ENCODE results near the gene METTL22. TPM values are rescaled to one million over a fixed set of nuclear protein-coding genes. Genes with fewer than 3 reads are reported as not detected.

METTL22 gene
- polyA plus RNA-seq, 1 donor from 2014 or later: 51.3 TPM

GRCh38 chr16:8669481-8669880 lies 48.0 kb downstream of the METTL22 start:
- Histone ChIP-seq H3K4me3 (ENCODE audit: low read length) (no peak overlapping the region), H3K36me3 (ENCODE audit: insufficient read depth, low read length) (no peaks in the 10 kb centered on the region)
- TF ChIP-seq RAD21 (conservative IDR thresholded peaks at IDR 0.05) (no peak), REST (IDR thresholded peaks at IDR 0.05; ENCODE audit: borderline replicate concordance) (no peak), TAF1 (IDR thresholded peaks at IDR 0.05; ENCODE audit: low read depth) (no peak), SMC3 (conservative IDR thresholded peaks at IDR 0.05; ENCODE audit: poor library complexity) (no peak), POLR2AphosphoS5 (IDR thresholded peaks at IDR 0.05) (no peak), EP300 (conservative IDR thresholded peaks at IDR 0.05; ENCODE audit: poor library complexity, severe bottlenecking) (no peak), MXI1 (conservative IDR thresholded peaks at IDR 0.05; ENCODE audit: poor library complexity, severe bottlenecking) (no peak), EZH2 (IDR thresholded peaks at IDR 0.05; ENCODE audit: borderline replicate concordance, insufficient read depth, low read length, poor library complexity, severe bottlenecking) (no peak), CTCF (IDR thresholded peaks at IDR 0.05; ENCODE audit: poor library complexity, severe bottlenecking) (no peak)

GRCh38 chr16:8670014-8670560 lies 48.6 kb downstream of the METTL22 start:
- H3K4me3 ChIP-seq (ENCODE audit: low read length): no peak overlapping the region
- peaks cover 4% of the 10 kb centered on the region for H3K79me2 ChIP-seq (replicated peaks; ENCODE audit: insufficient read depth, low read length)
- H4K20me1 ChIP-seq (ENCODE audit: insufficient read depth): no peaks in the 10 kb centered on the region
- no peak overlapping the region for H3K9ac ChIP-seq (ENCODE audit: low read length)
- TF ChIP-seq MXI1 (conservative IDR thresholded peaks at IDR 0.05; ENCODE audit: poor library complexity, severe bottlenecking) (no peak), RAD21 (conservative IDR thresholded peaks at IDR 0.05) (no peak), POLR2AphosphoS5 (IDR thresholded peaks at IDR 0.05) (no peak), CTCF (IDR thresholded peaks at IDR 0.05; ENCODE audit: poor library complexity, severe bottlenecking) (no peak), REST (IDR thresholded peaks at IDR 0.05; ENCODE audit: borderline replicate concordance) (peak; percentile 45)
- no peak overlapping the region for H3K4me2 ChIP-seq (ENCODE audit: low read length)
- no peaks in the 10 kb centered on the region for H3K9me2 ChIP-seq (ENCODE audit: insufficient read depth, low read length)
- no peak overlapping the region for H3K27ac ChIP-seq (ENCODE audit: low read length)
- H3K9me3 ChIP-seq (ENCODE audit: low read length): no peaks in the 10 kb centered on the region
- H3K36me3 ChIP-seq (ENCODE audit: insufficient read depth, low read length): no peaks in the 10 kb centered on the region
- no peak overlapping the region for H2AFZ ChIP-seq (ENCODE audit: low read depth, low read length)
- no peaks in the 10 kb centered on the region for H3F3A ChIP-seq (ENCODE audit: insufficient read depth, low read length, poor library complexity, severe bottlenecking)
- no peaks in the 10 kb centered on the region for H3K27me3 ChIP-seq (ENCODE audit: insufficient read depth, low read depth, low read length)

More at GRCh38 chr16:8669481-8669880, 48.0 kb downstream of the METTL22 start:
- Histone ChIP-seq H2AFZ (ENCODE audit: low read depth, low read length) (no peak overlapping the region), H3K27ac (ENCODE audit: low read length) (no peak overlapping the region), H3F3A (ENCODE audit: insufficient read depth, low read length, poor library complexity, severe bottlenecking) (no peaks in the 10 kb centered on the region), H3K9me3 (ENCODE audit: low read length) (no peaks in the 10 kb centered on the region), H3K4me2 (ENCODE audit: low read length) (no peak overlapping the region), H3K9me2 (ENCODE audit: insufficient read depth, low read length) (no peaks in the 10 kb centered on the region), H3K9ac (ENCODE audit: low read length) (no peak overlapping the region), H3K79me2 (replicated peaks; ENCODE audit: insufficient read depth, low read length) (no peaks in the 10 kb centered on the region), H3K27me3 (ENCODE audit: insufficient read depth, low read depth, low read length) (no peaks in the 10 kb centered on the region), H4K20me1 (ENCODE audit: insufficient read depth) (no peaks in the 10 kb centered on the region)
